Loucy (cell line): Measurements from ENCODE around the gene CPNE9.

Source experiments
- H2AFZ ChIP-seq: fragments of 200-600 bp; sonication (generic); 2 replicates; pipeline ENCODE4 v1.6.0; 2016; ENCODE audit warnings: antibody characterized with exemption, mild to moderate bottlenecking, low read length, moderate library complexity
- H3F3A ChIP-seq: fragments of 200-600 bp; 2 replicates; pipeline ENCODE4 v1.6.0; 2016; ENCODE audit warnings: antibody characterized with exemption, low read depth, mild to moderate bottlenecking
- H3K27me3 ChIP-seq: fragments of 200-600 bp; sonication (generic); 2 replicates; pipeline ENCODE4 v1.6.1; 2014; ENCODE audit warnings: low read length, mild to moderate bottlenecking; ENCODE audit not compliant: insufficient read depth, poor library complexity, severe bottlenecking
- H3K36me3 ChIP-seq: fragments of 200-600 bp; sonication (generic); 2 replicates; pipeline ENCODE4 v1.6.1; 2016; ENCODE audit warnings: low read length; ENCODE audit not compliant: insufficient read depth
- H3K4me1 ChIP-seq: fragments of 200-600 bp; sonication (generic); 2 replicates; pipeline ENCODE4 v1.5.1; 2014; ENCODE audit warnings: low read length, mild to moderate bottlenecking; ENCODE audit not compliant: insufficient read depth, poor library complexity, severe bottlenecking
- H3K4me2 ChIP-seq: fragments of 200-600 bp; sonication (generic); 2 replicates; pipeline ENCODE4 v1.6.0; 2014; ENCODE audit warnings: antibody characterized with exemption, low read length, low read depth, mild to moderate bottlenecking; ENCODE audit not compliant: poor library complexity, severe bottlenecking
- H3K4me3 ChIP-seq: fragments of 200-600 bp; sonication (generic); 2 replicates; pipeline ENCODE4 v1.5.1; 2014; ENCODE audit warnings: low read length, mild to moderate bottlenecking, mixed read lengths; ENCODE audit not compliant: poor library complexity, severe bottlenecking
- H3K79me2 ChIP-seq: fragments of 200-600 bp; sonication (generic); 2 replicates; pipeline ENCODE4 v1.6.1; 2014; ENCODE audit warnings: low read length; ENCODE audit not compliant: insufficient read depth
- H3K9ac ChIP-seq: fragments of 200-600 bp; sonication (generic); 2 replicates; pipeline ENCODE4 v1.6.0; 2014; ENCODE audit warnings: mild to moderate bottlenecking, low read depth, low read length, moderate library complexity; ENCODE audit not compliant: poor library complexity, severe bottlenecking
- H3K9me2 ChIP-seq: fragments of 200-600 bp; sonication (generic); replicated peaks from 2 replicates; pipeline ENCODE4 v1.6.1; 2016; ENCODE audit warnings: low read depth, low read length, mixed read lengths
- H3K9me3 ChIP-seq: fragments of 200-600 bp; sonication (generic); 2 replicates; pipeline ENCODE4 v1.6.1; 2014; ENCODE audit warnings: mild to moderate bottlenecking, antibody characterized with exemption, low read length, low read depth; ENCODE audit not compliant: insufficient read depth
- H4K20me1 ChIP-seq: fragments of 200-600 bp; sonication (generic); 2 replicates; pipeline ENCODE4 v1.6.0; 2014; ENCODE audit warnings: antibody characterized with exemption, low read length, mild to moderate bottlenecking; ENCODE audit not compliant: insufficient read depth, poor library complexity, severe bottlenecking
- CTCF ChIP-seq: fragments of 200-600 bp; sonication (generic); conservative IDR thresholded peaks from 2 replicates; pipeline ENCODE4 v1.5.1; 2014; ENCODE audit warnings: mild to moderate bottlenecking, antibody characterized with exemption, low read length
- EZH2phosphoT487 ChIP-seq: fragments of 200-600 bp; IDR thresholded peaks from 2 replicates; pipeline ENCODE4 v1.6.1; 2018; ENCODE audit warnings: antibody characterized with exemption, mild to moderate bottlenecking, moderate library complexity, borderline replicate concordance

The CPNE9 gene

GRCh38 chr3:9761919-9762318, 58.3 kb downstream of the CPNE9 start:
- Histone ChIP-seq H3K79me2 (peaks cover 3% of the 10 kb centered on the region; the same call in 1 of the 2 replicates), H3K4me3 (no peak overlapping the region), H4K20me1 (no peaks in the 10 kb centered on the region), H3K9me3 (no peaks in the 10 kb centered on the region), H3K36me3 (peaks cover 14% of the 10 kb centered on the region; the same call in 1 of the 2 replicates), H3K4me1 (no peaks in the 10 kb centered on the region), H3K9ac (no peak overlapping the region), H2AFZ (no peak overlapping the region), H3K27me3 (no peaks in the 10 kb centered on the region), H3F3A (no peaks in the 10 kb centered on the region), H3K4me2 (no peak overlapping the region), H3K9me2 (no peaks in the 10 kb centered on the region)
- TF ChIP-seq EZH2phosphoT487 = no peak
- TF ChIP-seq CTCF = no peak

- H4K20me1 ChIP-seq = no peaks in the 10 kb centered on the region
- H3K4me1 ChIP-seq = peaks cover 9% of the 10 kb centered on the region
- H3K27me3 ChIP-seq = no peaks in the 10 kb centered on the region
- no peak for TF ChIP-seq CTCF
- no peak for TF ChIP-seq EZH2phosphoT487
- H3K36me3 ChIP-seq = peaks cover 5% of the 10 kb centered on the region; the same call in 1 of the 2 replicates
- no peaks in the 10 kb centered on the region for H3K9me2 ChIP-seq
- no peak overlapping the region for H3K9ac ChIP-seq
- no peaks in the 10 kb centered on the region for H3F3A ChIP-seq
- H3K9me3 ChIP-seq = no peaks in the 10 kb centered on the region
- H2AFZ ChIP-seq = no peak overlapping the region
- no peak overlapping the region for H3K4me3 ChIP-seq
- H3K4me2 ChIP-seq = no peak overlapping the region
- no peaks in the 10 kb centered on the region for H3K79me2 ChIP-seq
Observed at GRCh38 chr3:9762871-9763270, 59.2 kb downstream of the CPNE9 start.

GRCh38 chr3:9765865-9766264, 62.2 kb downstream of the CPNE9 start:
- no peak overlapping the region for H3K4me3 ChIP-seq
- TF ChIP-seq CTCF = no peak
- TF ChIP-seq EZH2phosphoT487 = no peak
- no peaks in the 10 kb centered on the region for H3K79me2 ChIP-seq
- H4K20me1 ChIP-seq = no peaks in the 10 kb centered on the region
- no peaks in the 10 kb centered on the region for H3K36me3 ChIP-seq
- H3K9me3 ChIP-seq = no peaks in the 10 kb centered on the region
- H3K9ac ChIP-seq = no peak overlapping the region
- no peak overlapping the region for H3K4me2 ChIP-seq
- H3K9me2 ChIP-seq = no peaks in the 10 kb centered on the region
- no peak overlapping the region for H2AFZ ChIP-seq
- no peaks in the 10 kb centered on the region for H3K27me3 ChIP-seq
- no peaks in the 10 kb centered on the region for H3F3A ChIP-seq
- H3K4me1 ChIP-seq = peaks cover 10% of the 10 kb centered on the region
